ENCODE results near the gene OR6A2.
"Not testable (repeated sequence)": the region's sequence is repeated elsewhere in the genome, so short reads cannot be mapped to it uniquely, and the experiment has no call there.

OR6A2 gene

GRCh38 chr11:6799402-6799801 is at the start of gene OR6A2:
OR6A2 (minus strand) TSS chr11:6799689; CDS start chr11:6795708, 3,981 bp downstream.
- DNase-seq (ENCODE audit: low read depth) = no peak

- no peak for DNase-seq (ENCODE audit: low read depth)
These were observed 45.9 kb upstream of the OR6A2 start, which contains the start of gene OR10A5 for GRCh38 chr11:6845383-6845782. OR10A5 (plus strand) TSS chr11:6845683; CDS start chr11:6845683, 0 bp downstream.

GRCh38 chr11:6844356-6844755 is 44.9 kb upstream of the OR6A2 start:
- DNase-seq (ENCODE audit: low read depth) = no peak

- DNase-seq (ENCODE audit: low read depth) = no peak
These were observed 44.2 kb upstream of the OR6A2 start for GRCh38 chr11:6843670-6844069.

- no peak for DNase-seq (ENCODE audit: low read depth)
These were observed 42.2 kb upstream of the OR6A2 start for GRCh38 chr11:6841694-6842093.

- DNase-seq (ENCODE audit: low read depth) = no peak
These were observed 34.5 kb upstream of the OR6A2 start for GRCh38 chr11:6834021-6834420.

- no peak for DNase-seq (ENCODE audit: low read depth)
These were observed 33.9 kb upstream of the OR6A2 start for GRCh38 chr11:6833356-6833755.

GRCh38 chr11:6828103-6828502 is 28.6 kb upstream of the OR6A2 start:
- DNase-seq (ENCODE audit: low read depth) = no peak

GRCh38 chr11:6825231-6825744 is 25.8 kb upstream of the OR6A2 start:
- DNase-seq (ENCODE audit: low read depth) = no peak

- no peak for DNase-seq (ENCODE audit: low read depth)
These were observed 24.8 kb upstream of the OR6A2 start for GRCh38 chr11:6824136-6824823.

GRCh38 chr11:6818967-6819366 is 19.5 kb upstream of the OR6A2 start:
- no peak for DNase-seq (ENCODE audit: low read depth)

GRCh38 chr11:6817694-6818093 is 18.2 kb upstream of the OR6A2 start:
- no peak for DNase-seq (ENCODE audit: low read depth)

- no peak for DNase-seq (ENCODE audit: low read depth)
These were observed 14.2 kb upstream of the OR6A2 start for GRCh38 chr11:6813656-6814055.

- DNase-seq (ENCODE audit: low read depth) = no peak
These were observed 13.0 kb upstream of the OR6A2 start for GRCh38 chr11:6812390-6813005.

GRCh38 chr11:6801075-6801474 is 1.6 kb upstream of the OR6A2 start:
- DNase-seq (ENCODE audit: low read depth) = not testable (repeated sequence)

- DNase-seq (ENCODE audit: low read depth) = no peak
These were observed 4.8 kb downstream of the OR6A2 start for GRCh38 chr11:6794639-6795038.

GRCh38 chr11:6790546-6790945 is 8.9 kb downstream of the OR6A2 start:
- DNase-seq (ENCODE audit: low read depth) = no peak

GRCh38 chr11:6782720-6783119 is 16.8 kb downstream of the OR6A2 start, which contains the start of gene OR2AG1:
OR2AG1 (plus strand) TSS chr11:6783020; CDS start chr11:6785038, 2,018 bp downstream.
- DNase-seq (ENCODE audit: low read depth) = no peak

GRCh38 chr11:6780829-6781228 is 18.7 kb downstream of the OR6A2 start:
- no peak for DNase-seq (ENCODE audit: low read depth)

- DNase-seq (ENCODE audit: low read depth) = no peak
These were observed 21.0 kb downstream of the OR6A2 start for GRCh38 chr11:6778518-6778917.

GRCh38 chr11:6771926-6772893 is 27.3 kb downstream of the OR6A2 start, which contains the start of gene OR2AG2:
OR2AG2 (minus strand) TSS chr11:6771976; CDS start chr11:6768957, 3,019 bp downstream.
- DNase-seq (ENCODE audit: low read depth) = no peak

GRCh38 chr11:6757373-6757967 is 42.0 kb downstream of the OR6A2 start:
- peak; percentile 36 for DNase-seq (ENCODE audit: low read depth)
